GM10266 (cell line): ENCODE measurements around the gene HES3.

ENCODE experiments used
- DNase-seq: peaks from one replicate; pipeline ENCODE4 v3.0.0; 2012; ENCODE audit errors: extremely low spot score
- TF ChIP-seq, protein P1 (sequence below): IDR thresholded peaks from 2 replicates; pipeline ENCODE4 v1.5.1; 2012; ENCODE audit warnings: mild to moderate bottlenecking, low read depth; ENCODE audit not compliant: control insufficient read depth, insufficient read depth; ENCODE audit errors: missing control alignments

Gene HES3, protein sequence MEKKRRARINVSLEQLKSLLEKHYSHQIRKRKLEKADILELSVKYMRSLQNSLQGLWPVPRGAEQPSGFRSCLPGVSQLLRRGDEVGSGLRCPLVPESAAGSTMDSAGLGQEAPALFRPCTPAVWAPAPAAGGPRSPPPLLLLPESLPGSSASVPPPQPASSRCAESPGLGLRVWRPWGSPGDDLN

DNA sequence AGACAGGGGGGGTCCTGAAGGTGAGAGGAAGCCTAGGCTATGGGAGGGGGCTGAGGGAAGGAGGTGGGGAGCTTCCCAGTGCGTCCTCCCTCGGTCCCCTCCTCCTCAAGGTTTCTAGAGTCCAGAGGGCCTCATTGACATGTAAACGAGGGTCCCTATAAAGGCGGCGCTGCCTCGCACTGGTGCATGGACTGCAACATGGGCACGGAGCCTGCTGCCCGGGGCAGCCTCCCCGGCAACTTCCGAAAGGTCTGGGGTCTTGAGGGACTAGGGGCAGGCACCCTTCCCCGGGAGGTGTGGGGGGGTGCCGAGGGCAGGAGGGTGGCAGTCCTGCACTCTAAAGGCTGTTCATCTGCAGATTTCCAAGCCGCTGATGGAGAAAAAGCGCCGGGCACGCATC lies at the start of gene HES3:
Gene HES3 (plus strand): TSS at position 187 of the 400 bp plus-strand sequence. CDS start 187 bp downstream, at position 374.
- no peak for DNase-seq
- TF ChIP-seq, protein P1, sequence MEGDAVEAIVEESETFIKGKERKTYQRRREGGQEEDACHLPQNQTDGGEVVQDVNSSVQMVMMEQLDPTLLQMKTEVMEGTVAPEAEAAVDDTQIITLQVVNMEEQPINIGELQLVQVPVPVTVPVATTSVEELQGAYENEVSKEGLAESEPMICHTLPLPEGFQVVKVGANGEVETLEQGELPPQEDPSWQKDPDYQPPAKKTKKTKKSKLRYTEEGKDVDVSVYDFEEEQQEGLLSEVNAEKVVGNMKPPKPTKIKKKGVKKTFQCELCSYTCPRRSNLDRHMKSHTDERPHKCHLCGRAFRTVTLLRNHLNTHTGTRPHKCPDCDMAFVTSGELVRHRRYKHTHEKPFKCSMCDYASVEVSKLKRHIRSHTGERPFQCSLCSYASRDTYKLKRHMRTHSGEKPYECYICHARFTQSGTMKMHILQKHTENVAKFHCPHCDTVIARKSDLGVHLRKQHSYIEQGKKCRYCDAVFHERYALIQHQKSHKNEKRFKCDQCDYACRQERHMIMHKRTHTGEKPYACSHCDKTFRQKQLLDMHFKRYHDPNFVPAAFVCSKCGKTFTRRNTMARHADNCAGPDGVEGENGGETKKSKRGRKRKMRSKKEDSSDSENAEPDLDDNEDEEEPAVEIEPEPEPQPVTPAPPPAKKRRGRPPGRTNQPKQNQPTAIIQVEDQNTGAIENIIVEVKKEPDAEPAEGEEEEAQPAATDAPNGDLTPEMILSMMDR, result no peak

DNA sequence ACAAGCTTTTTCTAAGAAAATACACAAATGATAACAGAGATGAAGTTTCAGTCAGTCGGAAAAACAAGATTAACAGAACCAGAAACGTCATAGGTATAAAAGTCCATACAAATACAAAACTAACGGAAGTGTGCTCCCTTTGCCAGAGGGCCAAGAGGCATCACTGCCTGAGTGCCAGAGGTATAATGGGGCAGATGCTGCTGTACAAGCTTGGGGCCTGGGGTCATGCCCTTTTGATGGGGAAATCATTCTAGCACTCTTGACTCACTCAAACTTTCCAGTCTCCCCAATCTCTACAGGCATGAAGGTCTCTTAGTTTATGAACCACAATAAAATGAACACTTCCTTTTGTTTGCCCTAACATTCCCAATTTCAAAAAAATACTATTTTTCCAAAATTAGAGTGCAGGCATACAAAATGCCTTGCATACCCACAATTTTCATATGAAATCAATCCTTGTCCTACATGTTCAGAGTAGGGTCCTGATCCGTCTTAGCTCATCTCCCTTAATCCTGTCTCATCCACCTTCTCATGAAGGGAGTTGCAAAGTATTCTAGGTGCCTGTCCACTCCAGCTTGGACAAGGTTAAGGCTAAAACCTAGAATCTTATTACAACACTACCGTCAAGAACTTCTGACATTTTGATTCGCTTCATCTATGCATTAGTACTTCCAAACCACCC lies 46.1 kb upstream of the HES3 start:
- DNase-seq, result no peak
- TF ChIP-seq, protein P1, result no peak

DNA sequence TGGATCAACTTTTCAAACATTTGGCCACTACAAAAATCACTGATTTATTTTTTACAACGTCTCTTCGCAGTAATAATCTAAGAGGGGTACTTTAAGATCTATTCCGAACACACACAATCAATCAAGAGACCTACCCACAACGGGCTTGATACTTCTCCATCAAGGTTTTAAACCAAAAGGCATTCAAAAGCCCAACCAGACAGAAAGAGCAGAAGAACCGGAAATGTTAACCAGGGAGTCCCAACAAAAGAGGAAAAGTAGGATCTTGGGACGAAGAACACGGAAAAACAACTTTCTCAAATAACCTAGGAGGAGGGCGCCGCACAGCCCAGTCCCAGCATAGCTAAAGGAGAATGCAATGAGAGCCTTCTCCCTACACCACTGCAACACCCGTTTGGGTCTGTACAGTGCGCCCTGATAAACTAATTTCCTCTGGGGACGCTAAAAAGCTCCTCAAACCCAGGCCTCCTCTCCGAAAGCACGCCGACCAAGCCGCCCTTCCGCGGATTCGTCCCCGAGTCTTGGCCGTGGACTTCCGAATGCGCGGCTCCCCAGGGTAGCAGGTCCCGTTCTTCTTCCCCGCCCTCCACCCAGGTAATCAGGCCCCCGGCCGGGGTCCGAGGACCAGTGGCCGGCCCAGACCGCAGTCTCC lies 45.2 kb upstream of the HES3 start:
- no peak for DNase-seq
- TF ChIP-seq, protein P1, result no peak

DNA sequence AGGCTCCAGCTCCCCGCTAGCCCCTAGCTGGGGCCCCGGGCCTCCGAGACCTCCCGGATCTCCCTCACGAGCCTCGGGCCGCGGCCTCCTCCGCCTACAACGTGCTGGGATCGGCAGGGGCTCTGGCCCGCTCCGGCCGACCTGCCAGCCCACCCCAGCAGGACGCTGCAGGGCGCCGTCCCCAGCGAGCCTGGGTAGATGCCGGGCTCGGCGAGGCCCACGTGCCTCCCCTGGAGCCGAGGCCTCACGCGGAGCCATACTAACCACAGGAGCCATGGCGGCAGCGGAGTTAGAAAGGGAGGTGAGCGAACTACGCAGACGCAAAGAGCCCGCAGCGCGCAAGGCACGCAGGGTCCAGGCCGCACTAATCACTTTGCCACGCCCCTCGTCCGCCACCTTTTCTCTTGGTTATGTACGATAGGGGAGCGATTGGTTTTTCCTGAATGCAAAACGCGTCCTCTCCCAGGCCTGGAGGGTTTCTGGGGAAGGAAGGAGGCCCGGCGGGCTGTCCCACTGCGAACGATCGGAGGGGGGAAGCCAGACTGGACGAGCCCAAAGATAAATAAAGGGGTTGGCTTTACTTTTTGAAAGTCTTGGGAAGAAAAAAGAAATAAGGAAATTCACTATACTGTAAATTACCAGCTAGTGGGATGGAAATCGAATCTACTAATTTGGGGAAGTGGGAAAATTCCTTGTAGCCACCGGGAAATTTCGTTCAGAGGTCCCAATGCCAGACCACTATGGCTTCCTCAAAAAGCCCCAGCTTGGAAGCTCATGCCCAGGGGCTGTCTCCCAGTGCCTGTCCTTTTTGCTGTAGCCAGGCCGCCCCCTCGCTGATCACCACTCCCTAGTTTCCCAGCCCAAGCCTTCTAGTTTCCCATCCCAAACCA lies 44.4 kb upstream of the HES3 start, which contains the start of gene RPL22:
Gene RPL22 (minus strand): TSS at position 298 of the 890 bp plus-strand sequence. CDS start 22 bp downstream, at position 276.
- TF ChIP-seq, protein P1, result no peak
- DNase-seq, result peak; percentile 93

DNA sequence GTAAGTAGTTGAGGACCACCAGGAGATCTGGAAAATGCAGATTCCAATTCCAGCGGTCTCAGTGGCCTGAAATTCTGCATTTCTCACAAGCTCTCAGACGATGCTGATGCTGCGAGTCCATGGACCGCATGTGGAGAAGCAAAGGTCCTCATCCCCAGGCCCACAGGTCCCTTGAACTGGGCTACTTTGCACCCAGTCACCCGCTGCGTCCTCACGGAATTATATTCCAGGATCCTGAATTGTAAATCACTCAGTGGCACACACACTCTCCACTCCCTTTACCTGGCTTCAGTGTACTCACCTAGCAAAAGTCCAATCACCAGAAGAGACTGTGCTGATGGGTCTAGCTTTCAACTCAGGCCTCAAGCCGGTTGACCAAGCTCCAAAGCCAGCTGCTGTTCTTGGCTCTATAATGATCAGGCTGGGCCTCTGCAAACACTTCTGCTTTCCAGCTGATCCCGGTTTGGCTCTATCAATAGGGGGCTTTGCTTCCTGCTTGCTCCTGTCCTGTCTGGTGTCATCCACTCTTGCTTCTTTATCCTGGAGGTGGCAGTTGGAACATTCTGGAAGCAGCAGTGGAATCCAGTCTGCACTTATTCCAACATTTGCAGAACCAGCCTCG lies 43.7 kb upstream of the HES3 start:
- DNase-seq, result no peak

DNA sequence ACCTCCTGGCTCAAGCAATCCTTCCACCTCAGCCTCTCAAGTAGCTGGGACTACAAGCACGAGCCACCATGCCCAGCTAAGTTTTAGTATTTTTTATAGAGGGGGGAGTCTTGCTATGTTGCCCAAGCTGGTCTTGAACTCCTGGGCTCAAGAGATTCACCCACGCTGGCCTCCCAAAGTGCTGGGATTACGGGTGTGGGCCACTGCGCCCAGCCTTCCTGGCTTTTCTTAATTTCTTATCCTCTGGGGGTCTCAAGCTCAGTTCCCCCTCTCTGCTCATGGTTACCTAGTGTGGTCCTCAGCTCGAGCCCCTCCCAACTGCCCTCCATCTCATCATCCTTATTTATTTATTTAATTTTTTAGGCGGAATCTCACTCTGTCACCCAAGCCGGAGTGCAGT lies 41.7 kb upstream of the HES3 start:
- TF ChIP-seq, protein P1, result no peak
- DNase-seq, result no peak

More for the DNA sequence above, 43.7 kb upstream of the HES3 start:
- TF ChIP-seq, protein P1, result no peak
